GM10248 (cell line): ENCODE data around the gene SWSAP1.
"Not testable (repeated sequence)": the region's sequence is repeated elsewhere in the genome, so short reads cannot be mapped to it uniquely, and the experiment has no call there.

Source experiments
- CTCF ChIA-PET: fragments of 300-600 bp; sonication (Branson Sonifier 250); formaldehyde crosslinking; extraction: SDS; loops from one replicate; lab custom pipeline; 2021; ENCODE audit warnings: antibody characterized with exemption; lab: Yijun Ruan, JAX
- POLR2A ChIA-PET: fragments of 350-650 bp; sonication (Branson Sonifier 250); formaldehyde crosslinking; extraction: SDS; loops from one replicate; lab custom pipeline; 2020; ENCODE audit warnings: antibody characterized with exemption; lab: Yijun Ruan, JAX
- DNase-seq: peaks from one replicate; pipeline ENCODE4 v3.0.0; 2012; ENCODE audit errors: extremely low spot score
- CTCF ChIP-seq: IDR thresholded peaks from 2 replicates; pipeline ENCODE4 v1.5.1; 2012; ENCODE audit warnings: mild to moderate bottlenecking, low read depth; ENCODE audit errors: extremely low read depth, missing control alignments, control extremely low read depth

Gene SWSAP1

DNA sequence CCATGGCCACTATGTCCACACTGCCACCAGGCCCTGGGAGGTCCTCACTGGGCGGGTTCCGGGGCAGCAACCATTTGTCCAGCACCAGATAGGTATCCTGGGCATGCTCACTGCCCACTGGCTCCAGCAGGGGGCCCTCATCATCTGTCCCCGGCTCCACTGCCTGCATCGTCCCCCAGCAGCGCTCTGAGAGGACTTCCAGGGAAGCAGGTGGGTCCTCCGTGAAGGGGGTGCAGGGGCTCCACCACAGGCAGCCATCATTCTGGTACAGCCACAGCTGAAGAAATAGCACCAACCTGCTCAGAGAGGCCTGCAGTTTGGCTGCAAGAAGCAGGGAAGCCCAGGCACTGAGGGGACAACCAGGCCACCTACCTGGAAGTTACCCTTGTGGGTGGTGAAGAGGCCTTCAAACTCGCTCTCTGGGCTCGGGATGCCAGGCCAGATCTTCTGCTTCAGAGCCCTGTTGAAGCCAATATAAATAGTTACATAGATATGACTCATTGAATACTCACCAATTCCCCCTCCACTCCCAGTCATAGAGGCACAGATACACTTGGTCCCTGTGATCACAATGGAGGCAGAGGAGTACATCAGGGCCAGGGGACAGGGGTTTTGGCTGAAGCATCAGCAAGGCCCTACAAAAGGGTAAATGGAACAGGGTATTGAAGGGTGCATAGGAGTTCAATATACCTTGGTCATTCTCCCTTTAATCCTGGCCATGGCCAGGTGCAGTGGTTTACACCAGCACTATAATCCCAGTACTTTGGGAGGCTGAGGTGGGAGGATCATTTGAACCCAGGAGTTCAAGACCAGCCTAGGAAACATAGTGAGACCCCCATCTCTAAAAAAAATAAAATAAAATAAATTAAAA, 4.1 kb downstream of the SWSAP1 start:
- no peak for DNase-seq
- TF ChIP-seq CTCF: peak; percentile 66
- POLR2A ChIA-PET: no interaction called here
- CTCF ChIA-PET: interaction anchor here (1.0 to 5.4 kb wide), 8 partner anchors 32 to 167 kb away, joined by 3 to 40 read pairs (median 5); partner anchors contain the start of genes CCDC159, RGL3 and TMEM205

DNA sequence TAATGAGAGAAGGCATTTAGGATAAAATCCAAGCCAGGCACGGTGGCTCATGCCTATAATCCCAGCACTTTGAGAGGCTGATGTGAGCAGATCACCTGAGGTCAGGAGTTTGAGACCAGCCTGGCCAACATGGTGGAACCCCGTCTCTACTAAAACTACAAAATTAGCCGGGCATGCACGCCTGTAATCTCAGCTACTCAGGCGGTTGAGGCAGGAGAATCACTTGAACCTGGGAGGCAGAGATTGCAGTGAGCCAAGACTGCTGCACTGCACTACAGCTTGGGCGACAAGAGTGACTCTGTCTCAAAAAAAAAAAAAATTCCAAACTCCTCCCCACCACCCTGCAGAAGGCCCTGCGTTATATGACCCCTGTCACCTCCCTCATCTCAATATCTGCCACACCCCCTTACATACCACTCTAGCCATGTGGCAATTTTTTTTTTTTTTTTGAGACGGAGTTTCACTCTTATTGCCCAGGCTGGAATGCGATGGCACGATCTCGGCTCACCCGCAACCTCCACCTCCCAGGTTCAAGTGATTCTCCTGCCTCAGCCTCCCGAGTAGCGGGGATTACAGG, 4.9 kb downstream of the SWSAP1 start:
- POLR2A ChIA-PET, DNase-seq: not testable (repeated sequence)
- CTCF ChIA-PET: interaction anchor here (1.0 to 2.8 kb wide), 5 partner anchors 11 to 206 kb away, joined by 3 to 28 read pairs (median 10); partner anchors contain the start of genes ELAVL3 and ELOF1

DNA sequence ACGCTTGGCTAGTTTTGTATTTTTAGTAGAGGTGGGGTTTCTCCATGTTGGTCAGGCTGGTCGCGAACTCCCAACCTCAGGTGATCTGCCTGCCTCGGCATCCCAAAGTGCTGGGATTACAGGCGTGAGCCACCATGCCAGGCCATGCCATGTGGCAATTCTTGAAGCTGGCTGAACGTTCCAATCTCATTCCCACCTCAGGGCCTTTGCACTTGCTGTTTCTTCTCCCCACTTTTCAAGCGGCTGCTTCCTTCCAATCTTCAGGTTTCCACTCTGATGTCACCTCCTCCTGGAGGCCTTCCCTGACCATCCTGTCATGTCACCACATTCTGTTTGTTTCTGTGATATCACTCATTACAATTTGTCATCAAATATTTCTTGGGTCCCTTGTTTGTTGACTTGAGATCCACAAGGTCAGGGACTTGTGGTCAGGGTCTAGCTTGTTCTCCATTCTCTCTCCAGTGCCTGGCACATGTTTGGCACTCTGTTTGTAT, 5.4 kb downstream of the SWSAP1 start:
- ChIA-PET CTCF (interaction anchor here (1.0 to 4.1 kb wide), 12 partner anchors 11 to 205 kb away, joined by 3 to 50 read pairs (median 10); partner anchors contain the start of genes CCDC159, ELAVL3, ELOF1 and ODAD3), POLR2A (no interaction called here)
- TF ChIP-seq CTCF: no peak
- no peak for DNase-seq

DNA sequence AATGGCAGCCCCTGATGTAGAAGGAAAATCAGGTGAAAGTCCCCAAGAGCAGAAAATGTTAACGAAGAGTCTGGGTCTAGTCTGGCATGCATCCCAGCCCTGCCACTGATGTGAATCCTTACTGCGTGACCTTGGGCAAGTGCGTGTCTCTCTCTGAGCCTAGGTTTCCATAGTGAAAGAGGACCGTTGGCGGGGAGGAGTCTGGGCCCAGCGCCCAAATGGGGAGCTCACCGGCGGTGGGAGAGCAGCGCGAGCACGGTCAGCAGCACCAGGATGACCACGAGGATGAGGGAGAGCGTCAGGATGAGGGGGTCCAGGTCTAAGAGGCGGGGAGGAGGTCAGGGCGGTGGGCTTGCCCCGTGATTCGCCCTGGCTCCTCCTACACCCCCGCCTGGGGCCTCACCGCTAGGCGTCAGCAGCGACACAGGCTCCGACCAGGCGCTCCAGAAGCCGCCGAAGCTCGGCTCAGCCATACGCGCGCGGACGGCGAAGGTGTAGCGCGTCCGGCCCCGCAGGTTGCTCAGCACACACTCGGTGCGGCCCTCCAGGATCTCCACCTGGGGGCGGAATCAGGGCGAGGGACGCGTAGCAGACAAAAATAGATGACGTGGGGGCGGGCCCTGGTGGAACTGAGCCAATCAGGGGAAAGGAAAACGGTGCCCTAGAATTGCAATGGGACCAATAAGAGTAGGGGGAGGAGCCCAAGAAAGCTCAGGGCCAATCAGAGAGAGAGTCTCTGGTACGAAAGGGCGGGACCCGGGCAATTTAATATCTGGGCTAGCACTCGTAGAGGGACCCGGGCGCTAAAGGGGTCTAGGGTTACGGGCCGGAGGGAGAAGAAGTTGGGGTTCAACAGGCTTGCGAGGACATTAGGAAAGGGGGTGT, 6.4 kb downstream of the SWSAP1 start:
- ChIA-PET CTCF (interaction anchor here (0.6 to 4.1 kb wide), 50 partner anchors 8 to 230 kb away, joined by 3 to 50 read pairs (median 5); partner anchors contain the start of genes CCDC159, ELAVL3, ELOF1 and ODAD3), POLR2A (interaction anchor here (0.6 to 1.3 kb wide), 7 partner anchors 35 to 102 kb away, joined by 3 to 6 read pairs (median 4); partner anchors contain the start of genes CCDC159, ODAD3, PRKCSH and TMEM205)
- DNase-seq: peak; percentile 98
- peak; percentile 67 for TF ChIP-seq CTCF

GRCh38 chr19:11382898-11383705, 8.6 kb downstream of the SWSAP1 start:
- CTCF ChIA-PET: interaction anchor here (0.7 to 4.1 kb wide), 25 partner anchors 8 to 290 kb away, joined by 3 to 50 read pairs (median 4); partner anchors contain the start of genes ODAD3, PRKCSH, RAB3D and RGL3
- peak; percentile 77 for TF ChIP-seq CTCF
- peak; percentile 67 for DNase-seq
- POLR2A ChIA-PET: interaction anchor here (0.5 to 0.9 kb wide), 3 partner anchors 8 to 817 kb away, joined by 3 to 5 read pairs (median 4); partner anchors contain the start of genes KRI1 and SWSAP1

DNA sequence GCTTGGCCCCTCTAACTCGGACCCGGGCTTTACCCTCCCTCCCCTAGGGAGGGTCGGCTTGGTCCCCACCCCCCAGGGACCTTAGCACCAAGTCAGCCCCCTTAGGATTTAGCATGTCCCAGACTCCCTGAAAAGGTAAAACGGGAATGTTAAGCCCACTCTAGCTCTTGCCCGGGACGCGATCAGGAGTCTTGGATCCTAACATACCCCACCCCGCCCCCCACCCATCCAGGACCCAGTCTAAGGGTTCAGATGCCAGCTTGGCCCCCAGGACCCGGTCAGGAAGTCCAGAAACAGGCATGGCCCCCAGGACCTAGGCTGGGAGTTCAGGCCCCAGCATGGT, 9.2 kb downstream of the SWSAP1 start:
- no peak for TF ChIP-seq CTCF
- CTCF ChIA-PET: interaction anchor here (0.7 to 4.1 kb wide), 22 partner anchors 8 to 291 kb away, joined by 3 to 50 read pairs (median 5); partner anchors contain the start of genes ODAD3, PRKCSH, RAB3D and RGL3
- POLR2A ChIA-PET: interaction anchor here (0.9 kb wide), 1 partner anchor 9 kb away, joined by 3 read pairs; the partner anchor contains the start of gene SWSAP1
- no peak for DNase-seq
